Cortex of kidney (tissue), 1 donor: ENCODE data around the gene STXBP1.
"Not testable (repeated sequence)": the region's sequence is repeated elsewhere in the genome, so short reads cannot be mapped to it uniquely, and the experiment has no call there.

Experiments
- DNase-seq: peaks from one replicate; lab custom pipeline; 2025; lab: John Stamatoyannopoulos, UW

STXBP1 gene

GRCh38 chr9:127621339-127621970 lies 9.4 kb downstream of the STXBP1 start:
- not testable (repeated sequence) for DNase-seq

DNA sequence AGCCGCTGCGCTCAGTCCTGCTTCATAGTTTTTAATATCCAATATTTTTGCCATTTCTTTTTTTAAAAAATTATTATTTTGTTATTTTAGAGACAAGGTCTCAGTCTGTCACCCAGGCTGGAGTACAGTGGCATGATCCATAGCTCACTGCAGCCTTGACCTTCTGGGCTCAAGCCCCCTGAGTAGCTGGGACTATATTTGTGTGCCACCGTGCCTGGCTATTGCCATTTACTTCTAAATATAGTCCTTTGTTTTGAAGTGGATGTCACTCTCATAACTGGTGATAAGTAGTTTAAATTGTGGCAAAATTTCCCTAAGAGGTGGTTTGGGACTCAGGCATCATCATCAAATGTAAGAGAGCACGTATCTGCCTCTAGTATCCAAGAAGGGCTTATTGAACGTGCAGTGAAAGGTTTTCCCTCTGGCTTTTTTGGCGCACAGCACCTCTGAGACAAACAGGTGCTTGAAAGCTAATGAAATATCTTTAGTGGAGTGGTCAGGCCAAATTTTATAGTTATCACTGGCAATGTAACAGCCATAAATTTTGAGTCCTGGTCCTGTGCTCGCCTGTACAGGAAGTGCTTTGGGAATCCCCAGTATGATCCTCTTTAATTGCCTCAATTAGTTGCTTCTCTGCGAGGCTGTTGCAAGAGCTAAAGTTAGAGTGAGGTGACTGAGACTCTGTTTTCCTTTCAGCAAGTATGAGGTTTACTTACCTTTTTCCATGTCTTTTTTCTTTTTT lies 14.8 kb downstream of the STXBP1 start:
- DNase-seq = no peak

- no peak for DNase-seq
Measured at GRCh38 chr9:127627494-127627855, 15.4 kb downstream of the STXBP1 start.

DNA sequence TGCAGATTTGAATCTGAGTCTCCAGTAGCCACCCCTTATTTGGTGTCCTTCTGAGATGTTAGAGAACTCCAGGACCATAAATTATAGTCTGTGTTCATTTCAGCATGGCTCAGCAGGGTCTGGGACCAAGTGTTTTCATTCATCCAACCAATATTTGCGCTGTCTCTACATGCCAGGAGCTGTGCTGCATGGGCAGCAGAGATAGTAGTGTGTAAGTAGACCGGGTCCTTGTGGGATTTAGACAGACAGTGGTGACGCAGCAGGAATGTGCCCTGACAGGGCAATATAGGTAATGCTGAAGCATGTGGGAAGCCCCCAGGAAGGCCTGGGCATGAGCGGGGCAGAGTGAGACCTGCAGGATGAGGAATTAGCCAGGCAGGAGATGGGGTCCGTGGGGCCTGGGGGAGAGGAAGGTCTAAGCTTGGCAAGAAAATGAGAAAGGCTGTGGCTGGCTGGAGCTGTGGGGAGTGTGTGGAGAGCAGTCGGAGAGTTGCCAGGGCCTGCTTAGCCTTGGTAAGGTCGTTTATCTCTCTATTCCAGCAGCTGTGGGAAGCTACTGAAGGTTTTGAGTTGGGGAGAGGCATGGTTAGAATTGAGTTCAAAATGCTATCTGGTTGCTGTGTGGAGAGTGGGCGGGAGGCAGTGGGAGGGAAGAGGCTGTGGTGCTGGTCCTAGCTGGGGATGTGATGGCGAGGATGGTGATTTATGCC lies 16.8 kb downstream of the STXBP1 start:
- DNase-seq = no peak

- DNase-seq = no peak
Measured at GRCh38 chr9:127629468-127630081, 17.5 kb downstream of the STXBP1 start.

- DNase-seq = no peak
Measured at GRCh38 chr9:127633216-127633862, 21.3 kb downstream of the STXBP1 start.

DNA sequence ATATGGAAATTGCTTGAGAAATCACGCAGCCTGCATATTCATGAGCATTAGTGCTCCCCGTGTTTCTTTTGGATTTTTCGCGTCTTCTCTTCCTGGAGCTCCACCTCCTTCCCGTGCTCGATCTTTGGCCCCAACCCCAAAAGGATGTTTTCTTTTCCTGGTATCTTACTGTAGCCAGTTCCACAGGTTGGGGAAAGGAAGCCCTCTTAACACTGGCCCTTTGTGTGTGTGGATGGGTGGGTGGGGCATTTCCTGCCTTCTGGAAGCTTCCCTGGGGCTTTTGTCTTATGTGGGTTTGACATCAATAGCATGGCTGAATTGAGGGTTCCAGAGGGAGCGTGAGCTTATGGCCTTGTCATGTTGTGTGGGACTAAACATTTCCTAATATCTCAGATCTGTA lies 21.9 kb downstream of the STXBP1 start:
- no peak for DNase-seq

- DNase-seq = no peak
Measured at GRCh38 chr9:127634698-127635097, 22.6 kb downstream of the STXBP1 start.

DNA sequence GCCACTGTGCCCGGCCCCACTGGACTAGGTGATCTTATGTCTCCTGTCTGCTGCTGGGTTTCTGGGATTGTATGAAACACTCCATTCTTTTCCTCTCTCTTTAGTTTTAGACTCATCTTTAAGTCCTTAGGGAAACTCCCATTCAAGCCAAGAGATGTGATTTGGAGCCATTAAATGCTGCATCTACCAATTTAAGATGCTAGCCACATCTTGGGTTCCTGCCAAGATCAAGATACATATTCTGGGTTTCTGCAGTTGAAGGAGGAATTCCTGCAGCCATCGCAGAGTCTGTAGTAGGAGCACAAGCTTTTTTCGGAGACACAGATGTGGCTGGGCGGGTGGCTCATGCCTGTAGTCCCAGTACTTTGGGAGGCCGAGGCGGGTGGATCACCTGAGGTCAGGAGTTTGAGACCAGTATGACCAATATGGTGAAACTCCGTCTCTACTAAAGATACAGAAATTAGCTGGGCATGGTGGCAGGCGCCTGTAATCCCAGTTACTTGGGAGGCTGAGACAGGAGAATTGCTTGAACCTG lies 23.2 kb downstream of the STXBP1 start:
- no peak for DNase-seq

GRCh38 chr9:127637322-127637847 lies 25.3 kb downstream of the STXBP1 start:
- no peak for DNase-seq

DNA sequence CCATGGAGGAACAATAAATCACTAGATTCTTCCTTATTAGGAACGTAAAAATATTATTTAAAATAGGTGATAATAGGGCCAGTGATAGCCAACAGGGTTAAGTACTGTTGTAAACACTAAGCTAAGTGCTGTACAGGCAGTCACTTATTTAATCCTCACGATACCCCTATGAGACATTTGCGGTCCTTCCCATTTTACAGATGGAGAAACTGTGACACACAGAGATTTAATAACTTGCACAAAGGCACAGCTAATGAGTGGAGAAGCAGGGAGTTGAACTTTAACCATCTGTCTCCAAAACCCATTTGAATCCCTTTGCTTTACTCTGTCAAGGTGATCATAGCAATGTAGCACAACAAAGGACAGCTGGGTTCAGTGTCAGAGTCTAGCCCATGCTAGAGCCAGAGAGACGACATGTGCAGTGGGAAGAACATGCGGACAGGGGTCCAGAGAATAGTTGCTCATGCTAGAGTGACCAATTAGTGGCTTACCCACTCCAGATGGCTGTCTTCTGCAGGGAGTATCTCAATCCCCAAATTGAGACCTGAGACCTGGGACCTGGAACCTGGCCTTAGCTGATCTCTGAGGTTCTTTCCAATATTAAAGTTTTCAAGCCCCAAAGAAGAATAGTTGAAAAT lies 28.9 kb downstream of the STXBP1 start:
- DNase-seq = no peak

GRCh38 chr9:127642082-127642740 lies 30.1 kb downstream of the STXBP1 start:
- DNase-seq = no peak

GRCh38 chr9:127644146-127644827 lies 32.2 kb downstream of the STXBP1 start:
- no peak for DNase-seq

DNA sequence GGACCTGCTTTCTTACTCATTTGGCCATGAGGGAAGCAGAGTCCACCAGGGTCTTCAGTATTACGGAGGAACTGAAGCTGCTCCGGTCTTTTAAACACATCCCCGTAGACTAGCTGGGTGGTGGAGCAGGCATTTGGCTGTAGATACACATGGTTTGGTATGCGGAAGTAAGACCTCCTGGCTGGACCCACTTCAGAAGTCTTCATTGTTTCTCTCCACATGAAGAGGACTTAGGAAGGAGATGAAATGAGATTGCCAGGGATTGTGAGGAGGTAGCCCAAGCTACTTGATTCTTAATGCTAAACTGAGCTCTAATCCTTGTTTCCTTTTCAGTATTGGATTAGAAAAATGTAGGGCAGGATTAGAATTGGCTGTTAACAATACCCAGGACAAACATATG lies 32.9 kb downstream of the STXBP1 start:
- no peak for DNase-seq

DNA sequence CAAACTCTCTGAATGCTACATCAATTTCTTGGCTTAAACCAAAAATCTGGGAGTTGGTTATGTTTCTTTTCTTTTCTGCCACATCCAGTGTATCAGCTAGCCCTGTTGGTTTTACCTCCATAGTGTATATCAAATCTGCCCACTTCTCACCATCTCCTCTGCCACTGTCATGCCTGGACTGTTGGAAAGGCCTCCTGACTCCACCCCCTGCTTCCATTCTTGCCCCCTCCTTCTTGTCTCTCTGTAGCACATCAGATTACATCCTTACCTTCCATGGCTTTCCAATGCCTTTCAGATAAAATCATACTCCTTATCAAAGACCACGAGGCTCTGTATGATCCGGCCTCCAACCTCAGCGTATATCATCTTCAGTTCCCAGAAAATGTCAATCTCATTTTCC lies 35.4 kb downstream of the STXBP1 start:
- no peak for DNase-seq

GRCh38 chr9:127650518-127650917 lies 38.4 kb downstream of the STXBP1 start:
- no peak for DNase-seq

DNA sequence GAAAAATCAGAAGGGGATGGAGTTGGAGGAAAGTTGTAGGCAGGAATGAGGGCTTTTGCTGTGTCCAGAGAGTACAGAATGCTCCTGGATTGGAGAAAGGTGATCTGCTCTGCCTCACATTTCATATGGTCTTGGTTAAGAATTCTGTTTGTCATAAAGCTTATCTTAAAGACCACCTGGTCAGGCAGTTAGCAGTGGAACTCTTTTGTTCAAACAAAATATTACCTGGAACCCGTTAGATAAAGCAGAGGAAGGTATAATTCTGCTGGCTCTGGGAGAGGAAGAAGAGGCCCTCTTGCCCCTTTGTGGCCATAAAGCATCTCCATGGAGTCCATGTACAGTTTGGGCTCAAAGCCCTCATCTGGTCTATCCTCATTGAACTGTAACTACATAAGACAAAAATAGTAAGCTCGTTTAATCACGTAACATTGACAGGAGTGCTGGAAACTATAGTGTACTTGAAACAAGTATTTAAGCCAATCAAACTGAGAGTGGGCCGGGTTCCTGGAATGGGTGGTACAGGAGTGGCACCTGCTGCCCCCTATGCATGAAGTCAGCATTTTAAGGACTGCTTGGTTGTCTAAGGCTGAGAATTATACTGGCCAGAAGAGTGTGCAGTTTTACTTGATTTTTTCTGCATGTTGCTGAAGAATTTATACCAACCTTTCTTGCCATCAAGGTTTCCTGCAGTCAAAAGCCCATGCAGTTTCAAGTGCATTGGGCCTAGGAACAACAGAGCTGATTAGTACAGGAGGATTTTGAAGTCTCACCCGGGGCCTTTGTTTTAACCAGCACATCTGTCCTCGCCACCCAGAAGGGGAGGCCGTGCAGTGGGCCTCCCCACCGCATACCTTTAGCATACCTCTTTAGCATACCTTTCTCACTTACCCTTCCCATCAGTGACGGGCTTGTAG lies 39.9 kb downstream of the STXBP1 start:
- DNase-seq = no peak

DNA sequence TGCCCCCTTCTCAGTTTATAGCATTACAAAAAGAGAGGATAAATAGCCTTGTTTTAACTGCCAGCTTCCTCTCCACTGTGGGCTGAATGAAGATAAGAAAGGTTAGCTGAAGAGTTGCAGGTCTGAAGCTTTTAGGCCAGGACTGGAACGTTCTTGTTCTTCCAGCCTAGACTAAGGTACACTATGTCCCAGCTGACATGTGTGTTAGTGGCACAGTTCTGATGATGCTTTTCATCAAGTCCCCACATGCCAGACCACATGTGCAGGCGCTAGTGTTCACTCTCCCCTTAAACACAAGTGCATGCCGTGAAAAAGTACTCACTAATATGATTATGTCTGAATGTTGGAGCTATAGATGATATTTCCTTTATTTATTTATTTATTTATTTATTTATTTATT lies 40.7 kb downstream of the STXBP1 start:
- no peak for DNase-seq

DNA sequence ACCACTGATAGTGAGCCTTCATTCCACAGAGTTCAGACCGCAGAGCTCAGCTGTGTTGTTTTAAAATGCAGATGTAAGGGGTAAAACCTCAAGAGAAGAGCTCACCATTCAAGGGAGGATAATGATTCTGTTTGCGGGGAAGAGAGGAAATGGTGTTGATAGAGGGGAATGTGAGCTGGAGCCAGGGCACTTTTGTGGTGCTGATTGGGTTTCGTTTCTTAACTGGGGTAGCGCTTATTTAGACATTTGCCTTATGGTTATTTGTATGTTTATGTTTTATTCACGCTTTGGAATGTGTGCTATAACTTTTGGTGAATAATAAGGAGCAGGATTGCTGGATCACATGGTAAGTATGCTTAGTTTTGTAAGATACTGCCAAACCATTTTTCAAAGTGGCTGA lies 42.5 kb downstream of the STXBP1 start:
- DNase-seq = no peak
